GM21381 (cell line): ENCODE data around the gene LAMC1.
"Not testable (repeated sequence)": the region's sequence is repeated elsewhere in the genome, so short reads cannot be mapped to it uniquely, and the experiment has no call there.

ENCODE experiments used
- ATAC-seq: cut with Tn5 transposase; IDR thresholded peaks from one replicate; pipeline ENCODE4 v1.9.1; 2021; ENCODE audit warnings: mild to moderate bottlenecking, moderate library complexity; ENCODE audit not compliant: unreplicated experiment

LAMC1 gene

GRCh38 chr1:183043254-183043653 lies 20.0 kb downstream of the LAMC1 start:
- ATAC-seq, result no peak

- no peak for ATAC-seq
Measured at GRCh38 chr1:183043872-183044854, 20.9 kb downstream of the LAMC1 start.

GRCh38 chr1:183044893-183045649 lies 21.9 kb downstream of the LAMC1 start:
- ATAC-seq, result no peak

GRCh38 chr1:183048087-183049085 lies 25.2 kb downstream of the LAMC1 start:
- peak; percentile 98 for ATAC-seq

GRCh38 chr1:183051546-183051945 lies 28.3 kb downstream of the LAMC1 start:
- ATAC-seq, result no peak

- no peak for ATAC-seq
Measured at GRCh38 chr1:183052861-183053260, 29.6 kb downstream of the LAMC1 start.

- no peak for ATAC-seq
Measured at GRCh38 chr1:183058851-183059502, 35.8 kb downstream of the LAMC1 start.

GRCh38 chr1:183061194-183061593 lies 38.0 kb downstream of the LAMC1 start:
- no peak for ATAC-seq

- ATAC-seq, result no peak
Measured at GRCh38 chr1:183063349-183063748, 40.1 kb downstream of the LAMC1 start.

GRCh38 chr1:183065168-183065706 lies 42.0 kb downstream of the LAMC1 start:
- ATAC-seq, result no peak

- ATAC-seq, result not testable (repeated sequence)
Measured at GRCh38 chr1:183066432-183066831, 43.2 kb downstream of the LAMC1 start.

GRCh38 chr1:183069562-183070216 lies 46.5 kb downstream of the LAMC1 start:
- ATAC-seq, result no peak

- ATAC-seq, result no peak
Measured at GRCh38 chr1:183070234-183070922, 47.2 kb downstream of the LAMC1 start.

GRCh38 chr1:183070923-183071618 lies 47.9 kb downstream of the LAMC1 start:
- ATAC-seq, result peak; percentile 86

- not testable (repeated sequence) for ATAC-seq
Measured at GRCh38 chr1:183072595-183072994, 49.4 kb downstream of the LAMC1 start.

- ATAC-seq, result no peak
Measured at GRCh38 chr1:183073320-183073719, 50.1 kb downstream of the LAMC1 start.

GRCh38 chr1:183074215-183074614 lies 51.0 kb downstream of the LAMC1 start:
- ATAC-seq, result no peak

GRCh38 chr1:183075861-183076260 lies 52.6 kb downstream of the LAMC1 start:
- ATAC-seq, result no peak
